ENCODE data around the gene ZNF732. TPM values are rescaled to one million over a fixed set of nuclear protein-coding genes. Genes with fewer than 3 reads are reported as not detected.
"Not testable (repeated sequence)": the region's sequence is repeated elsewhere in the genome, so short reads cannot be mapped to it uniquely, and the experiment has no call there.

ZNF732 gene
- total RNA-seq, 2 experiments from 2014 or later: not detected

- Mint-ChIP-seq H3K27me3 (peaks cover 41% of the 10 kb centered on the region), H3K27ac (no peak overlapping the region), H3K4me3 (no peak overlapping the region), H3K36me3 (ENCODE audit: low read depth) (peaks cover 30% of the 10 kb centered on the region), H3K4me1 (ENCODE audit: low read depth) (peaks cover 6% of the 10 kb centered on the region), H3K9me3 (peaks cover 24% of the 10 kb centered on the region)
- no peaks in the 10 kb centered on the region for H3K36me3 ChIP-seq (ENCODE audit: insufficient read depth, low read length)
- DNase-seq (peak in 2 of 14 experiments; percentile 0 to 4), ATAC-seq (ENCODE audit: poor library complexity) (no peak)
- intact Hi-C loops (cut with DNase I, micrococcal nuclease): no loop called here
- ChIA-PET POLR2A (no interaction called here), CTCF (no interaction called here)
- peaks cover 38 to 62% of the 10 kb centered on the region in 2 experiments for H3K9me3 ChIP-seq (ENCODE audit: control insufficient read depth in 1 of 2, insufficient read depth in 1 of 2, low read length in 2 of 2)
- peaks cover 16 to 21% of the 10 kb centered on the region in 2 experiments for H3K27me3 ChIP-seq (ENCODE audit: control insufficient read depth in 1 of 2, insufficient read depth in 2 of 2, low read length in 2 of 2)
- TF ChIP-seq CTCF (IDR thresholded peaks at IDR 0.05): no peak
- no peak overlapping the region for H3K27ac ChIP-seq (ENCODE audit: low read depth in 1 of 2, low read length in 2 of 2)
- H3K4me3 ChIP-seq (ENCODE audit: low read length): no peak overlapping the region
- H3K4me1 ChIP-seq (ENCODE audit: insufficient read depth, low read length): peaks cover 8% of the 10 kb centered on the region
Observed at GRCh38 chr4:306551-306961, 1.3 kb upstream of the ZNF732 start.

GRCh38 chr4:304516-304915 lies 758 bp downstream of the ZNF732 start:
- Histone ChIP-seq H3K27me3 (ENCODE audit: control insufficient read depth in 1 of 2, insufficient read depth in 2 of 2, low read length in 2 of 2) (peaks cover 16 to 21% of the 10 kb centered on the region in 2 experiments), H3K9me3 (ENCODE audit: control insufficient read depth in 1 of 2, insufficient read depth in 1 of 2, low read length in 2 of 2) (peaks cover 38 to 59% of the 10 kb centered on the region in 2 experiments)
- CTCF ChIA-PET; ATAC-seq (ENCODE audit: poor library complexity); H3K27ac ChIP-seq (ENCODE audit: low read depth in 1 of 2, low read length in 2 of 2); H3K4me3 Mint-ChIP-seq; H3K4me1 Mint-ChIP-seq (ENCODE audit: low read depth); H3K4me1 ChIP-seq (ENCODE audit: insufficient read depth, low read length); POLR2A ChIA-PET; H3K27ac Mint-ChIP-seq; H3K4me3 ChIP-seq (ENCODE audit: low read length); H3K36me3 ChIP-seq (ENCODE audit: insufficient read depth, low read length); intact Hi-C loops (cut with DNase I, micrococcal nuclease); DNase-seq: not testable (repeated sequence)
- Mint-ChIP-seq H3K36me3 (ENCODE audit: low read depth) (peaks cover 23% of the 10 kb centered on the region), H3K27me3 (peaks cover 36% of the 10 kb centered on the region), H3K9me3 (peaks cover 17% of the 10 kb centered on the region)

GRCh38 chr4:302381-302780 lies 2.9 kb downstream of the ZNF732 start:
- Mint-ChIP-seq H3K36me3 (ENCODE audit: low read depth) (peaks cover 23% of the 10 kb centered on the region), H3K4me1 (ENCODE audit: low read depth) (peaks cover 6% of the 10 kb centered on the region), H3K27me3 (peaks cover 36% of the 10 kb centered on the region), H3K27ac (no peak overlapping the region), H3K9me3 (peaks cover 20% of the 10 kb centered on the region), H3K4me3 (no peak overlapping the region)
- Histone ChIP-seq H3K27me3 (ENCODE audit: control insufficient read depth in 1 of 2, insufficient read depth in 2 of 2, low read length in 2 of 2) (peaks cover 16 to 21% of the 10 kb centered on the region in 2 experiments), H3K9me3 (ENCODE audit: control insufficient read depth in 1 of 2, insufficient read depth in 1 of 2, low read length in 2 of 2) (peaks cover 35 to 47% of the 10 kb centered on the region in 2 experiments), H3K36me3 (ENCODE audit: insufficient read depth, low read length) (no peaks in the 10 kb centered on the region), H3K4me1 (ENCODE audit: insufficient read depth, low read length) (peaks cover 8% of the 10 kb centered on the region), H3K4me3 (ENCODE audit: low read length) (no peak overlapping the region), H3K27ac (ENCODE audit: low read depth in 1 of 2, low read length in 2 of 2) (no peak overlapping the region)
- intact Hi-C loops (cut with DNase I, micrococcal nuclease): no loop called here
- POLR2A ChIA-PET: no interaction called here
- DNase-seq: no peak
- CTCF ChIA-PET: no interaction called here
- TF ChIP-seq CTCF (IDR thresholded peaks at IDR 0.05): no peak
- no peak for ATAC-seq (ENCODE audit: poor library complexity)

- Mint-ChIP-seq H3K36me3 (ENCODE audit: low read depth) (no peaks in the 10 kb centered on the region), H3K9me3 (peaks cover 5% of the 10 kb centered on the region), H3K27me3 (no peaks in the 10 kb centered on the region), H3K4me1 (ENCODE audit: low read depth) (no peaks in the 10 kb centered on the region), H3K4me3 (no peak overlapping the region), H3K27ac (no peak overlapping the region)
- no peak for TF ChIP-seq CTCF (IDR thresholded peaks at IDR 0.05)
- no peaks in the 10 kb centered on the region for H3K36me3 ChIP-seq (ENCODE audit: insufficient read depth, low read length)
- peaks cover 10 to 15% of the 10 kb centered on the region in 2 experiments for H3K9me3 ChIP-seq (ENCODE audit: control insufficient read depth in 1 of 2, insufficient read depth in 1 of 2, low read length in 2 of 2)
- ATAC-seq (ENCODE audit: poor library complexity): no peak
- H3K27me3 ChIP-seq (ENCODE audit: control insufficient read depth in 1 of 2, insufficient read depth in 2 of 2, low read length in 2 of 2): no peaks in the 10 kb centered on the region
- POLR2A ChIA-PET: no interaction called here
- CTCF ChIA-PET: no interaction called here
- no peak for DNase-seq
- H3K4me3 ChIP-seq (ENCODE audit: low read length): no peak overlapping the region
- H3K4me1 ChIP-seq (ENCODE audit: insufficient read depth, low read length): no peaks in the 10 kb centered on the region
- no peak overlapping the region for H3K27ac ChIP-seq (ENCODE audit: low read depth in 1 of 2, low read length in 2 of 2)
- intact Hi-C loops (cut with DNase I, micrococcal nuclease): no loop called here
Observed at GRCh38 chr4:294732-295131, 10.5 kb downstream of the ZNF732 start.

Data from CD4-positive, alpha-beta T cell (primary cell).